Measurements from ENCODE around the gene TRIM43B. TPM values are rescaled to one million over a fixed set of nuclear protein-coding genes. Genes with fewer than 3 reads are reported as not detected.
"Not testable (repeated sequence)": the region's sequence is repeated elsewhere in the genome, so short reads cannot be mapped to it uniquely, and the experiment has no call there.

Gene TRIM43B
- total RNA-seq, 1 donor from 2014 or later = 5.7 TPM

- DNase-seq; H3K36me3 Mint-ChIP-seq (ENCODE audit: unreplicated experiment); H3K27ac Mint-ChIP-seq (ENCODE audit: unreplicated experiment); H3K4me3 Mint-ChIP-seq (ENCODE audit: unreplicated experiment); H3K9me3 Mint-ChIP-seq (ENCODE audit: unreplicated experiment); H3K27me3 Mint-ChIP-seq (ENCODE audit: unreplicated experiment); H3K4me1 Mint-ChIP-seq (ENCODE audit: low read depth, unreplicated experiment): not testable (repeated sequence)
These were observed 16.6 kb downstream of the TRIM43B start for GRCh38 chr2:95467984-95468383.

GRCh38 chr2:95466572-95466971 is 18.0 kb downstream of the TRIM43B start:
- H3K27me3 Mint-ChIP-seq (ENCODE audit: unreplicated experiment); H3K4me3 Mint-ChIP-seq (ENCODE audit: unreplicated experiment); H3K36me3 Mint-ChIP-seq (ENCODE audit: unreplicated experiment); H3K27ac Mint-ChIP-seq (ENCODE audit: unreplicated experiment); DNase-seq; H3K9me3 Mint-ChIP-seq (ENCODE audit: unreplicated experiment); H3K4me1 Mint-ChIP-seq (ENCODE audit: low read depth, unreplicated experiment): not testable (repeated sequence)

GRCh38 chr2:95463292-95463691 is 21.3 kb downstream of the TRIM43B start:
- H3K36me3 Mint-ChIP-seq (ENCODE audit: unreplicated experiment); H3K27me3 Mint-ChIP-seq (ENCODE audit: unreplicated experiment); H3K4me3 Mint-ChIP-seq (ENCODE audit: unreplicated experiment); H3K27ac Mint-ChIP-seq (ENCODE audit: unreplicated experiment); H3K4me1 Mint-ChIP-seq (ENCODE audit: low read depth, unreplicated experiment); DNase-seq; H3K9me3 Mint-ChIP-seq (ENCODE audit: unreplicated experiment): not testable (repeated sequence)

- H3K27me3 Mint-ChIP-seq (ENCODE audit: unreplicated experiment); H3K27ac Mint-ChIP-seq (ENCODE audit: unreplicated experiment); H3K4me3 Mint-ChIP-seq (ENCODE audit: unreplicated experiment); DNase-seq; H3K36me3 Mint-ChIP-seq (ENCODE audit: unreplicated experiment); H3K9me3 Mint-ChIP-seq (ENCODE audit: unreplicated experiment); H3K4me1 Mint-ChIP-seq (ENCODE audit: low read depth, unreplicated experiment): not testable (repeated sequence)
These were observed 39.2 kb downstream of the TRIM43B start for GRCh38 chr2:95445317-95445716.

- H3K4me1 Mint-ChIP-seq (ENCODE audit: low read depth, unreplicated experiment); H3K9me3 Mint-ChIP-seq (ENCODE audit: unreplicated experiment); H3K27me3 Mint-ChIP-seq (ENCODE audit: unreplicated experiment); H3K27ac Mint-ChIP-seq (ENCODE audit: unreplicated experiment); H3K36me3 Mint-ChIP-seq (ENCODE audit: unreplicated experiment); H3K4me3 Mint-ChIP-seq (ENCODE audit: unreplicated experiment); DNase-seq: not testable (repeated sequence)
These were observed 42.0 kb downstream of the TRIM43B start for GRCh38 chr2:95442474-95443099.

GRCh38 chr2:95435872-95436209 is 48.7 kb downstream of the TRIM43B start:
- not testable (repeated sequence) for H3K4me1 Mint-ChIP-seq (ENCODE audit: low read depth, unreplicated experiment); H3K36me3 Mint-ChIP-seq (ENCODE audit: unreplicated experiment); H3K9me3 Mint-ChIP-seq (ENCODE audit: unreplicated experiment)

GRCh38 chr2:95435162-95435871 is 49.2 kb downstream of the TRIM43B start:
- H3K27me3 Mint-ChIP-seq (ENCODE audit: unreplicated experiment); H3K4me3 Mint-ChIP-seq (ENCODE audit: unreplicated experiment); H3K27ac Mint-ChIP-seq (ENCODE audit: unreplicated experiment); H3K9me3 Mint-ChIP-seq (ENCODE audit: unreplicated experiment); H3K4me1 Mint-ChIP-seq (ENCODE audit: low read depth, unreplicated experiment); H3K36me3 Mint-ChIP-seq (ENCODE audit: unreplicated experiment); DNase-seq: not testable (repeated sequence)

More at GRCh38 chr2:95435872-95436209, 48.7 kb downstream of the TRIM43B start:
- H3K4me3 Mint-ChIP-seq (ENCODE audit: unreplicated experiment); H3K27ac Mint-ChIP-seq (ENCODE audit: unreplicated experiment); H3K27me3 Mint-ChIP-seq (ENCODE audit: unreplicated experiment); DNase-seq: not testable (repeated sequence)

GRCh38 chr2:95434507-95435076 is 50.0 kb downstream of the TRIM43B start:
- not testable (repeated sequence) for H3K4me1 Mint-ChIP-seq (ENCODE audit: low read depth, unreplicated experiment); H3K36me3 Mint-ChIP-seq (ENCODE audit: unreplicated experiment); DNase-seq; H3K27ac Mint-ChIP-seq (ENCODE audit: unreplicated experiment); H3K4me3 Mint-ChIP-seq (ENCODE audit: unreplicated experiment); H3K27me3 Mint-ChIP-seq (ENCODE audit: unreplicated experiment); H3K9me3 Mint-ChIP-seq (ENCODE audit: unreplicated experiment)

- H3K4me3 Mint-ChIP-seq (ENCODE audit: unreplicated experiment); H3K4me1 Mint-ChIP-seq (ENCODE audit: low read depth, unreplicated experiment); H3K27ac Mint-ChIP-seq (ENCODE audit: unreplicated experiment); H3K36me3 Mint-ChIP-seq (ENCODE audit: unreplicated experiment); H3K9me3 Mint-ChIP-seq (ENCODE audit: unreplicated experiment); DNase-seq; H3K27me3 Mint-ChIP-seq (ENCODE audit: unreplicated experiment): not testable (repeated sequence)
These were observed 50.6 kb downstream of the TRIM43B start for GRCh38 chr2:95433973-95434372.

- H3K4me3 Mint-ChIP-seq (ENCODE audit: unreplicated experiment) = not testable (repeated sequence)
These were observed 51.2 kb downstream of the TRIM43B start for GRCh38 chr2:95433373-95433772.

GRCh38 chr2:95429748-95430467 is 54.6 kb downstream of the TRIM43B start:
- not testable (repeated sequence) for H3K9me3 Mint-ChIP-seq (ENCODE audit: unreplicated experiment); H3K4me3 Mint-ChIP-seq (ENCODE audit: unreplicated experiment); DNase-seq; H3K4me1 Mint-ChIP-seq (ENCODE audit: low read depth, unreplicated experiment); H3K27me3 Mint-ChIP-seq (ENCODE audit: unreplicated experiment); H3K27ac Mint-ChIP-seq (ENCODE audit: unreplicated experiment); H3K36me3 Mint-ChIP-seq (ENCODE audit: unreplicated experiment)

More at GRCh38 chr2:95433373-95433772, 51.2 kb downstream of the TRIM43B start:
- H3K9me3 Mint-ChIP-seq (ENCODE audit: unreplicated experiment); H3K4me1 Mint-ChIP-seq (ENCODE audit: low read depth, unreplicated experiment); H3K36me3 Mint-ChIP-seq (ENCODE audit: unreplicated experiment); H3K27me3 Mint-ChIP-seq (ENCODE audit: unreplicated experiment); DNase-seq; H3K27ac Mint-ChIP-seq (ENCODE audit: unreplicated experiment): not testable (repeated sequence)
